GM13977 (cell line): ENCODE results near the gene ANKRD31.
"Not testable (repeated sequence)": the region's sequence is repeated elsewhere in the genome, so short reads cannot be mapped to it uniquely, and the experiment has no call there.

Source experiments
- DNase-seq: peaks from one replicate; pipeline ENCODE4 v3.0.0; 2012; ENCODE audit warnings: low spot score
- in situ Hi-C: fragments of 300-500 bp; cut with MboI; formaldehyde crosslinking; loops from one replicate; pipeline ENCODE4 v1.12.0; 2022; ENCODE audit warnings: low sequenced_read_pairs, low pct_unique_long_range_greater_than_20kb, mixed read lengths, inconsistent platforms; ENCODE audit not compliant: unreplicated experiment
- TF ChIP-seq, protein P1 (sequence below): IDR thresholded peaks from 2 replicates; pipeline ENCODE4 v1.5.1; 2012; ENCODE audit warnings: mild to moderate bottlenecking, control low read depth; ENCODE audit not compliant: insufficient read depth; ENCODE audit errors: extremely low read depth, missing control alignments

Gene ANKRD31

DNA sequence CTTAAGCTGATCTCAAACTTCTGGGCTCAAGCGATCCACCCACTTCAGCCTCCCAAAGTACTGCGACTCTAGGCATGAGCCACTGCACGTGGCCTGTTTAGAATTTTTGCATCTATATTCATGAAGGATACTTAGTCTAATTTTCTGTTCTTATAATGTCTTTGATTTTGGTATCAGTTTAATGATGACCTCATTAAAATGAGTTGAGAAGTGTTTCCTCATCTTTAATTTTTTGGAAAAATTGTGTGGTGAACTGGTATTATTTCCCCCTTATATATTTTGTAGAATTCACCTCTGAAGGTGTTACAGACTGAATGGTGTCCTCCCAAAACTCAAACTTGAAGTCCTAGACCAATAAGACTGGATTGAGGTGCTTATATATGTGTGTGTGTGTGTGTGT is 46.5 kb downstream of the ANKRD31 start:
- no peak for DNase-seq
- in situ Hi-C loops = no loop called here
- TF ChIP-seq, protein P1, sequence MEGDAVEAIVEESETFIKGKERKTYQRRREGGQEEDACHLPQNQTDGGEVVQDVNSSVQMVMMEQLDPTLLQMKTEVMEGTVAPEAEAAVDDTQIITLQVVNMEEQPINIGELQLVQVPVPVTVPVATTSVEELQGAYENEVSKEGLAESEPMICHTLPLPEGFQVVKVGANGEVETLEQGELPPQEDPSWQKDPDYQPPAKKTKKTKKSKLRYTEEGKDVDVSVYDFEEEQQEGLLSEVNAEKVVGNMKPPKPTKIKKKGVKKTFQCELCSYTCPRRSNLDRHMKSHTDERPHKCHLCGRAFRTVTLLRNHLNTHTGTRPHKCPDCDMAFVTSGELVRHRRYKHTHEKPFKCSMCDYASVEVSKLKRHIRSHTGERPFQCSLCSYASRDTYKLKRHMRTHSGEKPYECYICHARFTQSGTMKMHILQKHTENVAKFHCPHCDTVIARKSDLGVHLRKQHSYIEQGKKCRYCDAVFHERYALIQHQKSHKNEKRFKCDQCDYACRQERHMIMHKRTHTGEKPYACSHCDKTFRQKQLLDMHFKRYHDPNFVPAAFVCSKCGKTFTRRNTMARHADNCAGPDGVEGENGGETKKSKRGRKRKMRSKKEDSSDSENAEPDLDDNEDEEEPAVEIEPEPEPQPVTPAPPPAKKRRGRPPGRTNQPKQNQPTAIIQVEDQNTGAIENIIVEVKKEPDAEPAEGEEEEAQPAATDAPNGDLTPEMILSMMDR = no peak

DNA sequence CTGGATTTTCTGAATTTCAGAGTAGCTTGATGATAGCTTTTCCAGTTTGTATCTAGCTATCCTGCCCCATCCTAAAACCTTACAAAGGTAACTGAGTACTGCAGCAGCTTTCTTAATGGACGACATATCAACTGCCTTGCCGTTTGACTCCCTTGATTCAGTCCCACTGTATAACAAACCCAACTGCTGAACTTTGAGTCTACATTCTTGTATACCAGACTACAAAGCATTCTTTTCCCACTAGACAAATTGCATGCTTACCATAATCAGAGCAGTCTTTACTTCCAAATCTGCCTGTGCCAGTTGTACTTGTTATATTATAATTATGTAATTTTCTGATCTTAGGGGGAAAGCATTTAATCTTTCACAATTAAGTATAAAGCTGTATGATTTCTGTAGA is 47.3 kb downstream of the ANKRD31 start:
- no peak for DNase-seq
- TF ChIP-seq, protein P1 = no peak
- in situ Hi-C loops = no loop called here

DNA sequence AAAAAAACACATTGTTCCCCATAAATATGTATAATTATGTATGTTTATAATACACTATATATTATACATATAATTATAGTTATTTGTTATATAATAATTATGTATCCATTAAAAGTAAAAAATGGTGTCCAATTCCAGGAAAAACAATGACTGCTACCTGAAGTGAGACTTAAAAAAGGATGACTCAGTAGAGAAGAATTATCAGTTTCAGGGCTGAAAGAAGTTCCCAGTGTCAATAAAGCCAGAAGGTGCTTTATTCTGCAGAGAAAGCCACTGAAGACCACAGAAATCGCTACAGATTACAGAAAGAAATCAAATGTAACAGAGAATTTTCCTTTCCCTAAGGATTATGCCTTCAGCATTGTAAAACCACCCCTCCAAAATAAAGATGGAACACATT is 50.9 kb downstream of the ANKRD31 start:
- TF ChIP-seq, protein P1 = no peak
- DNase-seq = no peak
- in situ Hi-C loops = no loop called here

- in situ Hi-C loops, DNase-seq: not testable (repeated sequence)
Measured at GRCh38 chr5:75176009-75176408, 60.7 kb downstream of the ANKRD31 start.

GRCh38 chr5:75174872-75175271 is 61.8 kb downstream of the ANKRD31 start:
- in situ Hi-C loops, DNase-seq: not testable (repeated sequence)

GRCh38 chr5:75169516-75169915 is 67.2 kb downstream of the ANKRD31 start:
- in situ Hi-C loops = no loop called here
- TF ChIP-seq, protein P1 = no peak
- DNase-seq = no peak

- in situ Hi-C loops = no loop called here
- no peak for DNase-seq
- TF ChIP-seq, protein P1 = no peak
Measured at GRCh38 chr5:75168026-75168735, 68.5 kb downstream of the ANKRD31 start.

DNA sequence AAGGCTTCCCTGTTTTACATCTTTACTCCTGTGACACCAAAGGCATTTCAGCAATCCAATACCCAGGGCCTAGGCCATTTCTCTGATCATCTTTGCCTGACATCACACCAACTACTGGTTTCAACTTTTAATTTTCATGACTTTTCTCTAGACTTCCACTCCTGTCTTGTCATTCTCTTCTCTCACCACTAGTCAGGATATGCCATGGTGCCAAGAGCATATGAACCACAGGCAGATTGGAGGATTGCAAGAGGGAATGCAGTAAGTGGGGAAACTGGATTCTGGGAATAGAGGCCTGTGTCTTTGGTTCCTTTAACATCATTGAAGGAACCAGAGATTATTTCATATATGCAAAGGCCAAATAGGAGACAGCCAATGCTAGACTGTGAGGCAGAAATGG is 69.3 kb downstream of the ANKRD31 start:
- peak; percentile 4 for DNase-seq
- in situ Hi-C loops = no loop called here
- TF ChIP-seq, protein P1 = no peak

DNA sequence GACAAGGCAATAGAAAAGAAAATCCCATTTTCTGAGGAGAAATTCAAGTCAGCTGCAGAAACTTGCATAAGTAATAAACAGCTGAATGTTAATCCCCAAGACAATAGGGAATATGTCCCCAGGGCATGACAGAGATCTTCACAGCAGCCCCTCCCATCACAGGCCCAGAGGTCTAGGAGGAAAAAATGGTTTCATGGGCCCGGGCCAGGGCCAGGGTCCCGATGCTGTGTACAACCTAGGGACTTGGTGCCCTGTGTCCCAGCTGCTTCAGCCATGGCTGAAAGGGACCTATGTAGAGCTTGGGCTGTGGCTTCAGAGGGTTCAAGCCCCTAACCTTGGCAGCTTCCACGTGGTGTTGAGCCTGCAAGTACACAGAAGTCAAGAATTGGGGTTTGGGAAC is 75.2 kb downstream of the ANKRD31 start:
- in situ Hi-C loops, DNase-seq: not testable (repeated sequence)
